C1 segment of cervical spinal cord (tissue), 14 donors: ENCODE results near the gene GALK2.

Experiments used
- DNase-seq, 14 donors: peaks; one replicate each; lab custom pipeline; 2025; lab: John Stamatoyannopoulos, UW

GALK2 gene

GRCh38 chr15:49169880-49170597 lies at the start of gene GALK2:
GALK2 (plus strand) TSS chr15:49170247; CDS start chr15:49170323, 76 bp downstream.
- peak in 13 of 14 donors; percentile 22 to 94 (median 69) for DNase-seq

DNA sequence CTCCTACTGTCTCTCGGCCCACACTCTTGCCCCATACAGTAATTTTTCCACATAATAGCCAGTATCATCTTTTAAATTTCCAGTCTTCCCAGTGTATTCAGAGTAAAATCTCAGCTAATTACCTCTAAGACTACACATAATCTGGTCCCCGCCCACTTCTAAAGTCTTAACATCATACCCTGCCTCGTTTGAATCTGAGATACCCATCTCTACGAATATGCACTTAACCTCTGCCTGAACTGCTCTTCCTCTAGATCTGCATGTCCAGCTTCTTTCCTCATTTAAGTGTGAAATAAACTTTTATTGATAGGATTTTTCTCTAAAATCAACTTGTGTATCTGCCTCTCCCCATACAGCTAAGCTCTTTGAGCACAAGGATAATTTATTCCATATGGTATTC lies 49.2 kb upstream of the GALK2 start:
- no peak for DNase-seq

DNA sequence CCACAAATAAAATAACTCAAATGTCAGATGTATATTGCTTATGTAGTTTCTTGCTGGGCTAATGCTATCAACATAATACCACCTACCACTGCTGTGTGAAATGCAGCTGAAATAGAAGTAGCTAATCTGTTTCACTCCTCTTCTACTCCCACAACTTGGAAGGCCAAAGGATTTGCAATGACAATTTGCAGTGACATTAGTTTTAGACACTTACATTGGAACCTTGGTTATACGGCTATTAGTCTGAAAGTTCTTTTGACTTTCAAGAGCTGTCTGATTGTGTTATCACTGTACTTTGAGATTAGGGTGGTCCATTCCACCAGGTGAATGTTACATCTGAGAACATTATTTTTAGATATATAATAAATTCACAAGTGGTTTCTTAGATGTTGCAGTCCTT lies 48.1 kb upstream of the GALK2 start:
- DNase-seq: no peak

DNA sequence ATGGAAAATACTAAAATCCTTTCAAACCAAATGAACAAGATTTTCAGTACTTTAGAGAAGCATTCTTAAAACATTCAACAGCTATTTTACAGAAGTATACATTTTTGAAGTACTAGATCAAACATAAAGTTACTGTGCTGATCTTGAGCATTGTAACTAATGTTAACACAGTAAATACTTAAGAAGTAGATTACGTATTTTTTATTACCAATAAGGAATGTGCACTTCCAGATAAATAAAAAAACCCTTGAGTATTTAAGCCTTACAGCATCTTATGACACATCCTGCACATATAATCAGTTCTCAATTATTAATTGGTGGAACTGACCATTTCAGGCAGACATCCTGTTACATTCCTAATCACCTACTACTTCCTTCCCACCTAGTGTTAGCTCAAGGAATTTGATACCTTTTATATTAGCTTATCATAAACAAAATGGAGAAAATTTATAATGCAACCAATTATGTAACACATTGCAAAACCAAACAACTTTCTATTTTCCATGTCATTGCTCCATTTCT lies 47.4 kb upstream of the GALK2 start:
- no peak for DNase-seq

- DNase-seq: no peak
These were observed 45.7 kb upstream of the GALK2 start for GRCh38 chr15:49124371-49124770.

- no peak for DNase-seq
These were observed 38.6 kb upstream of the GALK2 start for GRCh38 chr15:49131403-49131802.

DNA sequence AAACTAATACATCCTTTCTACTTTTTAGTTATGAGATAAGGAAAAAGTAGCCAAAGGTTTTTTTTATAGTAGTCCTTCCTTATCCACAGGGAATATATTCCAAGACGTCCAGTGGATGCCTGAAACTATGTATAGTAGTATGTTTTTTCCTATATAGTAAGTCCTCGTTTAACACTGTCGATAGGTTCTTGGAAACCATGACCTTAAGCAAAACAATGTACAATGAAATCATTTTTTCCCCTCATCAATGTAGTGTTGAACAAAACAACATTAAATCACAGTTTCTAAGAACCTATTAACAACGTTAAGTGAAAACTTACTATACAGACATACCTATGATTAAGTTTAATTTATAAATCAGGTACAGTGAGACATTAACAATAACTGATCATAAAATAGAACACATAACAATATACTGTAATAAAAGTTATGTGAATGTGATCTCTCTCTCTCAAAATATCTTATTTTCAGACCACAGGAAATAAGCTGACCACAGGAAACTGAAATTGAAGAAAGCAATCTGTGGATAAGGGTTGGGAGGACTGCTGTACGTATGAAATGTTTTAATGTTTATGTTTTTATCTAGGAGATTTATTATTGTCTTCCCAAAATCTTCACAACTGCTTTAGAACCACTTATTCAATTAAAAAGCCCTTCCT lies 35.2 kb upstream of the GALK2 start:
- no peak for DNase-seq

GRCh38 chr15:49135342-49135857 lies 34.6 kb upstream of the GALK2 start:
- no peak for DNase-seq

- DNase-seq: no peak
These were observed 34.1 kb upstream of the GALK2 start for GRCh38 chr15:49135911-49136310.

- no peak for DNase-seq
These were observed 32.2 kb upstream of the GALK2 start for GRCh38 chr15:49137861-49138260.

DNA sequence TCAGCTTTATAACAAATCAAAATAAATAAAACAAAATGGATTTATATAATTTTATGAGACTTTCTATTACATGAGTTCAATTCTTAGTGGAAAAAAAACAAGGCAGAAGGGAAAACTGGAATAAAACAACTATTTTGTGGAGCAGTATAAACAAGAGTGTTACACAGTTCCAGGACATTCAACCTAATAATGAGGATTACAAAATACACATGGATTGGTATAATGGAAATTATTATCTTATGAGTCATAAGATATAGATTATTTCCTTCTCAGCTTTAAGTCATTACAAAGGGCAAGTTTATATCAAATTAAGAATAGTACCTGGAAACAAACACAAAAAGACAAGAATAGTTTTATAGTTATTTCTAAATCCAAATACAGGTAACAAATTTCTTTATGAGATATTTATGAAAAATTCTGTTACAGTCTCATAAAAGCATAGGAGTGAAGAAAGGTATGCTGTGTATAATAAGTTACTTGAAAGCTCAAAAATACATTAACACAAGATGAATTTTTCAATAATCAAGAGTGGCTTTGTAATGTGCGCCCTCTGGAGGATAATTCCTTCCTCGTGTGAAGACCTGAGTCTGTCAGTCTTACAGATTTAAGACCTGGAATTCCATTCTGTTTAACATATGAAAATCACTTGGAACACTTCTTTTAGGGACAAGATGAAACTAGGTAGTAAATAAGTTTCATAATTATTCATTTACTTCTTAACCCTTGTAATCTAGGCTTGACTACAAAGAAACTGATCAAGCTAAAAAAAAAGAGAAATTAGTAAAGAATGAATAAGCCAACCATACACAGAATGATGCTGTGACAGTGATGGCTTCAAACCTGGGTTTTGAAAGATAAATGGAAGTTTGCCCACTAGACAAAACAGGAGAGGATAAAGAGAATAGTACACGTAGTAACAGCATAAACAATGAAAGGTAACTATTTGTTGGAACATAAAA lies 24.1 kb upstream of the GALK2 start:
- DNase-seq: peak in 3 of 14 donors; percentile 2 to 8 (median 3)

GRCh38 chr15:49148298-49148697 lies 21.7 kb upstream of the GALK2 start:
- no peak for DNase-seq

DNA sequence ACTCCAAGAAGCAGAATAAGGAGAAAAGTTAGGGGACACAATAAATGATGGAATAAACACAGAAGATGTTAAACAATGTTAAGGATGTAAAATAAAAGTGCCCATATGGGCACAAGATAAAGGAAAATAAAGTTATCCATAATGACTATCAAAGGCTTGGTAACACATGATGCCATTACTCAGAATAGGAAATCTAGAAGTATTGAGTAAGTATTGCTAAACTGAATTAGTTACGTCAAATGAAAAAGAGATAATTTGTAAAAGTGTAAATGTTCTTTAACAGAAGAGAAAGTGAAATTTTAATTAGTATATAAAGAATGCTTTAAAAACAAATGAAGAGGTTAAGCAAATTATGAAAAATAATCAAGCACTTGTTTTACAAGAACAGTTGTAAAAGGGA lies 21.3 kb upstream of the GALK2 start:
- no peak for DNase-seq

- no peak for DNase-seq
These were observed 18.2 kb upstream of the GALK2 start for GRCh38 chr15:49151831-49152230.

DNA sequence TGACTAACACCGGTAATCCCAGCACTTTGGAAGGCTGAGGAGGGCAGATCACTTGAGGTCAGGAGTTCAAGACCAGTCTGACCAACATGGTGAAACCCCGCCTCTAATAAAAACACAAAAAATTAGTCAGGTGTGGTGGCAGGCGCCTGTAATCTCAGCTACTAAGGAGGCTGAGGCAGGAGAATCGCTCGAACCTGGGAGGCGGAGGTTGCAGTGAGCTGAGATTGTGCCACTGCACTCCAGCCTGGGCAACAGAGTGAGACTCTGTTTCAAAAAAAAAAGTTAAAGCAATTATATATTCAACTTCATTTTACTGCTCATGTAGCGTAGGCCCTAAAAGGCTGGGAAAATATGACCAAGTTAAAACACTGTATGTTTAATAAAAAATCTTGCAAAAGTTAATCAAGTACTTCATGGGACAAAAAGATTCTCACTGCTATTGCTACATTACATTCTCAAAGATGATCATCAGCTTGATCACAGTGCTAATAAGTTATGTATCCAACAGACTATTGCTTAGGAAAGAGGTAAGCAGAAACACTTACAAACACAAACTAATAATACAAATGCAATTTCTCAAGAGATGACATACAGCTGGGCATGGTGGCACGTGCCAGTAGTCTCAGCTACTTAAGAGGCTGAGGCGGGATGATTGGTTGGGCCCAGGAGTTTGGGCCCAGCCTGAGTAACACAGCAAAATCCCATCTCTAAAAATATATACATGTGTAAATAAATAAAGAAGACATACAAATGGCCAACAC lies 17.3 kb upstream of the GALK2 start:
- DNase-seq: no peak

- no peak for DNase-seq
These were observed 15.7 kb upstream of the GALK2 start for GRCh38 chr15:49154359-49154758.

GRCh38 chr15:49154799-49155109 lies 15.3 kb upstream of the GALK2 start:
- DNase-seq: no peak

DNA sequence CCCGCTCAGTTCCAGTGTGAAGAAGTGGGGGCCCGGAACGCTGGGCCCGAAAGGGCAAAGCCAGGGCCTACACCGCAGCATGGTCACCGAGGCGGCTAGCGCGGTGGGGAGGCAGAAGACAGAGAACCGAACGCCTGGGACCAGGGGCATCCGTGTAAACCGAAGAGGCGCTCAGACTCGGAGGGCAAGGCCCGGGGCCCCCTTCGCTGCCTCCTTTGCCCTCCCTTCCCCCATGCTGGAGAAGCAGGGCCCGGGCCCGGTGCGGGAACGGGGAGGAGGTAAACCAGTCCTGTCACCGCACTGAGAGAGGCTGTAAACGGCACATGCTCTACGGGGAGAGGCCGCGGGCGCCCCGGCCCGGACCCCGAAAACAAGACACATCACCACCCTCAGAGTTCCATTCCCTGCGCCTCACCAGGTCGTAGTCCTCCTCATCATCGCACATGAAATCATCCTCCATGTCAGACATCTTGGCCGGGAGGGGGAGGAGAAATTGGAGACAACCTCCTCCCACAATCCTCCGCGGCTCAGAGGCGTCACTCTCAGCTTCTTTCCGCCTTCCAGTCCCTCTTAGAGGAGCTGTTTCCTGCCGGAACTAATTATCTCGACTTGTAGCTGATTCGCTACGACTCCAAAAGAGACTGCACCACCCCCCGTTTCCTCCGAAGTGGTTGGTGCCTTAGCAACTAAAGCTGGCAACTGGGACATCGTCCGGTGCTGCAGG lies 14.8 kb upstream of the GALK2 start, which contains the start of gene COPS2:
Gene COPS2 (minus strand): TSS at position 490 of the 724 bp plus-strand sequence. CDS start 21 bp downstream, at position 469.
- peak; percentile 57 to 98 (median 94) for DNase-seq

DNA sequence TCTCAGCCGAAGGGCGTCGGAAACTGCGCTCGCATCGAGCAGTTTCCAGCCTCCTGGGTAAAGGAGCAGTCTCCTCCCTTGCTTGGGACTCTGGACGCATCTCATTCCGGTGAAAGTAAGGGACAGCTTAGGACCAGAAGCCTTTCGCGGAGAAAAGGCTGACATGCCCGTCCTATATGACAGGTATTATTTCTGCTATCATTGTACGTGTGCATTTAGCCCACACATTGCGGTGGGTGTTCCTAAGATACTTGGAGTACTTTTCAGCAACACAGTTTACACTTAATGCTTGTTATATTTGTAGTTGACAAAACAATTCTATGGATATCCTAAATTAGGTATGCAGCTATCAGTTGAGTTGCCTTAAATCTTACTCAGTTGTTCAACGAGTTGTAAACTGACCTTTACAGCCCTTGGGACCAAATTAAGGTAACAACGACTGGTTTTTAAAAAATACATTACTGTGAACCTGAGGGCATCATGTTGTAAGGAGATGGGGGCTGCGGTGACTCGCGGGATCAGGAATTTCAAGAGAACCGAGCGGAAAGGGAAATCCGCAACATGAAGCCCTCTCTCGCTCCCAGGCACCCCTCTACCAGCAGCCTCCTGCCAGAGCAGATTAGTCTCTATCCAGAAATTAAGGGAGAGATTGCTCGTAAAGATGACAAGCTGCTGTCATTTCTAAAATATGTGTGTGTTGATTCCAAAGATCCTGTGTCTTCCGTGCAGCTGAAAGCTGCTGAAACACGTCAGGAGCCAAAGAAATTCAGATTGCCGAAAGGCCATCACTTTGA lies 14.0 kb upstream of the GALK2 start:
- DNase-seq: peak in 3 of 14 donors; percentile 12 to 32 (median 12)
